IMR-90 (cell line): ENCODE data around the gene CWC27. TPM values are rescaled to one million over a fixed set of nuclear protein-coding genes. Genes with fewer than 3 reads are reported as not detected.
A peak's percentile ranks its signal among the peaks of the same experiment; 100 is the strongest.

ENCODE experiments used
- ATAC-seq: fragments of 200-7000 bp; cut with Tn5 transposase; 2 replicates; pipeline ENCODE4 v1.9.1; 2020; ENCODE audit warnings: low read depth, mild to moderate bottlenecking, moderate library complexity
- BruUV-seq: library from RNA; stranded (reverse); fragments of 400-500 nt; replicated peaks from 2 replicates; lab custom pipeline; 2021; lab: Mats Ljungman, UMichigan
- CTCF ChIA-PET: fragments of 300-600 bp; formaldehyde crosslinking; extraction: SDS; loops from one replicate; lab custom pipeline; 2021; ENCODE audit warnings: antibody characterized with exemption; lab: Yijun Ruan, JAX
- POLR2A ChIA-PET: fragments of 300-600 bp; sonication (Branson Sonifier 250); formaldehyde crosslinking; loops from one replicate; lab custom pipeline; 2022; ENCODE audit warnings: antibody characterized with exemption; ENCODE audit not compliant: unreplicated experiment; lab: Charles Lee
- DNase-seq: peaks from one replicate; pipeline ENCODE4 v3.0.0; 2013
- H2AFZ ChIP-seq: replicated peaks from 2 replicates; pipeline ENCODE3; 2013; ENCODE audit warnings: low read length, mild to moderate bottlenecking; ENCODE audit not compliant: poor library complexity
- H2AK5ac ChIP-seq: 2 replicates; pipeline ENCODE4 v1.6.1; 2013; ENCODE audit warnings: low read depth, low read length, inconsistent platforms
- H2AK9ac ChIP-seq: replicated peaks from 2 replicates; pipeline ENCODE3; 2013; ENCODE audit warnings: mild to moderate bottlenecking, low read depth, low read length, moderate library complexity; ENCODE audit not compliant: poor library complexity
- H2BK120ac ChIP-seq: 2 replicates; pipeline ENCODE4 v1.6.1; 2013; ENCODE audit warnings: low read depth, low read length, inconsistent platforms
- H2BK15ac ChIP-seq: 3 replicates; pipeline ENCODE4 v1.6.1; 2013; ENCODE audit warnings: low read depth, low read length, inconsistent platforms
- H2BK20ac ChIP-seq: 2 replicates; pipeline ENCODE4 v1.6.1; 2013; ENCODE audit warnings: low read depth, mild to moderate bottlenecking, inconsistent platforms, low read length, moderate library complexity
- H2BK5ac ChIP-seq: 2 replicates; pipeline ENCODE4 v1.6.1; 2013; ENCODE audit warnings: mild to moderate bottlenecking, low read depth, low read length, inconsistent platforms; ENCODE audit not compliant: poor library complexity, severe bottlenecking
- H3K14ac ChIP-seq: replicated peaks from 2 replicates; pipeline ENCODE4 v1.6.1; 2013; ENCODE audit warnings: low read depth, low read length, inconsistent platforms
- H3K18ac ChIP-seq: 2 replicates; pipeline ENCODE4 v1.6.1; 2013; ENCODE audit warnings: low read depth, low read length, control low read depth
- H3K23ac ChIP-seq: 2 replicates; pipeline ENCODE4 v1.6.1; 2013; ENCODE audit warnings: low read depth, low read length, inconsistent platforms
- H3K27ac ChIP-seq: 2 replicates; pipeline ENCODE4 v1.5.1; 2013; ENCODE audit warnings: mild to moderate bottlenecking, control low read depth, low read length; ENCODE audit not compliant: insufficient read depth
- H3K27me3 ChIP-seq: 2 replicates; pipeline ENCODE4 v1.6.1; 2013; ENCODE audit warnings: low read length; ENCODE audit not compliant: control insufficient read depth, insufficient read depth
- H3K36me3 ChIP-seq: 2 replicates; pipeline ENCODE4 v1.6.1; 2013; ENCODE audit warnings: low read length, mixed read lengths; ENCODE audit not compliant: control insufficient read depth, insufficient read depth
- H3K4ac ChIP-seq: 2 replicates; pipeline ENCODE4 v1.6.1; 2013; ENCODE audit warnings: low read depth, low read length, inconsistent platforms
- H3K4me1 ChIP-seq: 2 replicates; pipeline ENCODE4 v1.6.1; 2013; ENCODE audit warnings: low read length, mixed read lengths; ENCODE audit not compliant: control insufficient read depth, insufficient read depth
- H3K4me2 ChIP-seq: 2 replicates; pipeline ENCODE4 v1.6.1; 2013; ENCODE audit warnings: low read depth, mild to moderate bottlenecking, control low read depth, low read length, moderate library complexity
- H3K4me3 ChIP-seq: 2 replicates; pipeline ENCODE4 v1.5.1; 2013; ENCODE audit warnings: low read depth, mild to moderate bottlenecking, control low read depth, low read length, moderate library complexity; ENCODE audit not compliant: insufficient read depth
- H3K56ac ChIP-seq: 2 replicates; pipeline ENCODE4 v1.6.1; 2013; ENCODE audit warnings: low read length, inconsistent platforms; ENCODE audit not compliant: insufficient read depth; ENCODE audit errors: extremely low read depth
- H3K79me1 ChIP-seq, 2 experiments: 2 replicates each; pipeline ENCODE4 v1.6.1; 2013; ENCODE audit warnings: low read length in 2 of 2, inconsistent platforms in 1 of 2, low read depth in 1 of 2
- H3K9ac ChIP-seq: 2 replicates; pipeline ENCODE4 v1.6.1; 2013; ENCODE audit warnings: low read depth, low read length, control low read depth
- H3K9me1 ChIP-seq: 2 replicates; pipeline ENCODE4 v1.6.1; 2013; ENCODE audit warnings: low read length, inconsistent platforms; ENCODE audit not compliant: insufficient read depth
- H3K9me3 ChIP-seq: 2 replicates; pipeline ENCODE4 v1.6.1; 2013; ENCODE audit warnings: low read length; ENCODE audit not compliant: control insufficient read depth, insufficient read depth
- H4K20me1 ChIP-seq: 2 replicates; pipeline ENCODE4 v1.6.1; 2013; ENCODE audit warnings: low read length, inconsistent platforms; ENCODE audit not compliant: insufficient read depth
- H4K5ac ChIP-seq: 2 replicates; pipeline ENCODE4 v1.6.1; 2013; ENCODE audit warnings: mild to moderate bottlenecking, low read depth, low read length, control low read depth
- H4K8ac ChIP-seq, 2 experiments: 2 replicates each; pipeline ENCODE4 v1.6.1; 2013; ENCODE audit warnings: low read depth in 2 of 2, low read length in 2 of 2, control low read depth in 1 of 2, inconsistent platforms in 1 of 2
- H4K91ac ChIP-seq: 2 replicates; pipeline ENCODE4 v1.6.1; 2013; ENCODE audit warnings: low read depth, low read length, inconsistent platforms; ENCODE audit not compliant: insufficient read depth
- CEBPB ChIP-seq: IDR thresholded peaks from 2 replicates; pipeline ENCODE4 v1.6.1; 2012; ENCODE audit warnings: low read depth, low read length, improper control_type of control experiment
- CHD1 ChIP-seq: IDR thresholded peaks from 2 replicates; pipeline ENCODE4 v1.6.1; 2012; ENCODE audit warnings: low read depth, low read length, improper control_type of control experiment
- CTCF ChIP-seq: conservative IDR thresholded peaks from 2 replicates; pipeline ENCODE4 v1.5.1; 2012; ENCODE audit warnings: mild to moderate bottlenecking, low read depth, low read length, improper control_type of control experiment
- FOS ChIP-seq: fragments of 150-350 bp; IDR thresholded peaks from 2 replicates; pipeline ENCODE4 v1.6.1; 2016; ENCODE audit warnings: low read depth, low read length
- MAFK ChIP-seq: IDR thresholded peaks from 2 replicates; pipeline ENCODE4 v1.6.1; 2012; ENCODE audit warnings: low read depth, low read length, improper control_type of control experiment
- MAZ ChIP-seq: IDR thresholded peaks from 2 replicates; pipeline ENCODE4 v1.6.1; 2012; ENCODE audit warnings: low read depth, mild to moderate bottlenecking, low read length, improper control_type of control experiment, moderate library complexity, borderline replicate concordance
- MXI1 ChIP-seq: IDR thresholded peaks from 2 replicates; pipeline ENCODE4 v1.6.1; 2012; ENCODE audit warnings: low read depth, mild to moderate bottlenecking, low read length, moderate library complexity, borderline replicate concordance
- NFE2L2 ChIP-seq: fragments of 150-350 bp; IDR thresholded peaks from 2 replicates; pipeline ENCODE4 v1.6.1; 2016; ENCODE audit warnings: low read depth, mild to moderate bottlenecking, low read length
- POLR2A ChIP-seq: IDR thresholded peaks from 2 replicates; pipeline ENCODE4 v1.6.1; 2012; ENCODE audit warnings: mild to moderate bottlenecking, low read depth, low read length
- RFX5 ChIP-seq: IDR thresholded peaks from 2 replicates; pipeline ENCODE4 v1.8.0; 2012; ENCODE audit warnings: low read depth, mild to moderate bottlenecking, low read length, moderate library complexity
- SMC3 ChIP-seq: fragments of 150-350 bp; IDR thresholded peaks from 2 replicates; pipeline ENCODE4 v1.6.1; 2016; ENCODE audit warnings: low read depth, mild to moderate bottlenecking, antibody characterized with exemption, low read length, moderate library complexity
- USF2 ChIP-seq: fragments of 150-350 bp; IDR thresholded peaks from 2 replicates; pipeline ENCODE4 v1.6.1; 2017; ENCODE audit warnings: mild to moderate bottlenecking, antibody characterized with exemption, low read length, low read depth
- WGBS, 2 experiments: methylation state at CpG; one replicate each; pipeline versions ENCODE4 v1.1.5 to v1.1.7; 2013; ENCODE audit warnings: missing lambda C conversion rate in 2 of 2; ENCODE audit not compliant: insufficient read length in 1 of 2; ENCODE audit errors: extremely low coverage in 2 of 2; 5-methylcytosine and 5-hydroxymethylcytosine counted together
- dilution Hi-C: fragments of 300-500 bp; cut with HindIII; formaldehyde crosslinking; loops from one replicate; pipeline ENCODE4 v1.14.3; 2018; ENCODE audit warnings: low sequenced_read_pairs; ENCODE audit not compliant: unreplicated experiment
- in situ Hi-C: fragments of 300-500 bp; cut with MboI; formaldehyde crosslinking; loops from 3 replicates; pipeline ENCODE4 v1.14.3; 2019; ENCODE audit warnings: low sequenced_read_pairs, inconsistent platforms, mixed read lengths
- intact Hi-C: fragments of 100-400 bp; cut with micrococcal nuclease; formaldehyde crosslinking; loops from 2 replicates; pipeline ENCODE4 v1.10.0; 2022
- polyA plus RNA-seq, 3 experiments: library from polyadenylated mRNA; depleted of rRNA; stranded (reverse); fragments of >200 nt; gene quantifications; 2 replicates each; pipeline ENCODE4 v1.2.3, GENCODE V29; 2012; ENCODE audit warnings: low replicate concordance in 1 of 3
- total RNA-seq: library from RNA; depleted of rRNA; stranded (reverse); fragments of >200 nt; gene quantifications from 2 replicates; pipeline ENCODE4 v1.2.3, GENCODE V29; 2012

Gene CWC27
- total and polyA plus RNA-seq, 2 of the 4 experiments (the other 2 are of a cell fraction), result 13.3 to 17.1 TPM

- dilution Hi-C loops (no loop called here), in situ Hi-C loops (loop anchor here (25.0 kb wide), 1 partner anchor 551 kb away; no protein-coding TSS in a partner anchor), intact Hi-C loops (no loop called here)
- POLR2A ChIA-PET, result no interaction called here
- H2BK20ac ChIP-seq, result no peak overlapping the region
- no peak overlapping the region for H3K4me3 ChIP-seq
- no peak overlapping the region for H2BK120ac ChIP-seq
- H3K9me3 ChIP-seq, result no peaks in the 10 kb centered on the region
- H4K91ac ChIP-seq, result no peak overlapping the region
- no peak overlapping the region for H3K27ac ChIP-seq
- H3K36me3 ChIP-seq, result 0 out of 2 replicates have a peak, but pooled peaks cover 5% of the 10 kb centered on the region
- H4K5ac ChIP-seq, result no peak overlapping the region
- H2AK9ac ChIP-seq, result no peak overlapping the region
- H4K20me1 ChIP-seq, result no peaks in the 10 kb centered on the region
- no peaks in the 10 kb centered on the region for H3K27me3 ChIP-seq
- ATAC-seq (no peak), DNase-seq (peak; percentile 33)
- H2AK5ac ChIP-seq, result no peak overlapping the region
- no peak overlapping the region for H2BK15ac ChIP-seq
- H3K23ac ChIP-seq, result no peak overlapping the region
- CTCF ChIA-PET, result no interaction called here
- peaks cover 5% of the 10 kb centered on the region; the same call in 1 of the 2 replicates for H3K9me1 ChIP-seq
- no peak overlapping the region for H3K56ac ChIP-seq
- H3K4ac ChIP-seq, result no peak overlapping the region
- no peak overlapping the region for H4K8ac ChIP-seq
- no peaks in the 10 kb centered on the region; the same call in 1 of the 2 replicates for H3K4me1 ChIP-seq
- H3K4me2 ChIP-seq, result no peak overlapping the region; the same call in 1 of the 2 replicates
- TF ChIP-seq POLR2A (no peak), SMC3 (no peak), RFX5 (no peak), CTCF (no peak), USF2 (no peak), CHD1 (no peak), MAZ (no peak), MAFK (no peak), MXI1 (no peak), FOS (no peak), NFE2L2 (no peak), CEBPB (no peak)
- peak overlapping the region; percentile 13 for H2BK5ac ChIP-seq
- WGBS, 2 experiments, result no CpG with 5 or more reads among the region's 2 CpGs
- no peak overlapping the region for H2AFZ ChIP-seq
- H3K9ac ChIP-seq, result no peak overlapping the region
- H3K18ac ChIP-seq, result no peak overlapping the region
- no peaks in the 10 kb centered on the region for H3K79me1 ChIP-seq
- no TSS peak for BruUV-seq
- H3K14ac ChIP-seq, result no peak overlapping the region
These were observed 19.4 kb downstream of the CWC27 start for GRCh38 chr5:64788156-64788555.
